ENCODE results near the gene CD59.
A peak's percentile ranks its signal among the peaks of the same experiment; 100 is the strongest.
"Not testable (repeated sequence)": the region's sequence is repeated elsewhere in the genome, so short reads cannot be mapped to it uniquely, and the experiment has no call there.

CD59 gene

GRCh38 chr11:33713151-33713855, 22.9 kb downstream of the CD59 start:
- peak; percentile 17 for DNase-seq

GRCh38 chr11:33712436-33712835, 23.8 kb downstream of the CD59 start:
- DNase-seq: no peak

- DNase-seq: no peak
Measured at GRCh38 chr11:33709466-33709865, 26.8 kb downstream of the CD59 start.

- no peak for DNase-seq
Measured at GRCh38 chr11:33708985-33709384, 27.2 kb downstream of the CD59 start.

- not testable (repeated sequence) for DNase-seq
Measured at GRCh38 chr11:33707831-33708230, 28.4 kb downstream of the CD59 start.

GRCh38 chr11:33706966-33707365, 29.3 kb downstream of the CD59 start:
- DNase-seq: no peak

GRCh38 chr11:33706546-33706945, 29.7 kb downstream of the CD59 start:
- DNase-seq: no peak

GRCh38 chr11:33704240-33705002, 31.8 kb downstream of the CD59 start:
- no peak for DNase-seq

- DNase-seq: no peak
Measured at GRCh38 chr11:33703788-33704187, 32.4 kb downstream of the CD59 start.

- DNase-seq: no peak
Measured at GRCh38 chr11:33703234-33703633, 33.0 kb downstream of the CD59 start.

- peak; percentile 63 for DNase-seq
Measured at GRCh38 chr11:33701302-33702230, 34.7 kb downstream of the CD59 start.

- DNase-seq: peak; percentile 92
Measured at GRCh38 chr11:33700502-33701271, 35.5 kb downstream of the CD59 start, which contains the start of gene C11orf91. TSS of gene C11orf91 (minus strand) at chr11:33700826. CDS start at chr11:33700740, 86 bp downstream.

- DNase-seq: no peak
Measured at GRCh38 chr11:33700063-33700501, 36.1 kb downstream of the CD59 start.

- DNase-seq: no peak
Measured at GRCh38 chr11:33699515-33700062, 36.6 kb downstream of the CD59 start.

- no peak for DNase-seq
Measured at GRCh38 chr11:33698921-33699320, 37.3 kb downstream of the CD59 start.

- DNase-seq: no peak
Measured at GRCh38 chr11:33697997-33698396, 38.2 kb downstream of the CD59 start.

- DNase-seq: no peak
Measured at GRCh38 chr11:33696931-33697638, 39.1 kb downstream of the CD59 start.

GRCh38 chr11:33696411-33696810, 39.8 kb downstream of the CD59 start:
- DNase-seq: no peak

GRCh38 chr11:33695051-33695566, 41.1 kb downstream of the CD59 start:
- DNase-seq: no peak

- no peak for DNase-seq
Measured at GRCh38 chr11:33694346-33695050, 41.7 kb downstream of the CD59 start.
